Sigmoid colon (tissue), 7 donors: ENCODE results near the gene WDR48. TPM values are rescaled to one million over a fixed set of nuclear protein-coding genes. Genes with fewer than 3 reads are reported as not detected.

ENCODE experiments used
- DNase-seq: peaks from one replicate; pipeline ENCODE4 v3.0.0-alpha.2; 2019
- H3K27ac ChIP-seq, 4 donors: fragments of 200-600 bp; sonication (generic); one replicate each; pipeline ENCODE4 v1.5.1; 2016 to 2019; ENCODE audit warnings: mild to moderate bottlenecking in 1 of 4
- H3K27me3 ChIP-seq, 3 donors: fragments of 200-600 bp; sonication (generic); one replicate each; pipeline ENCODE4 v1.5.1; 2019; ENCODE audit warnings: mild to moderate bottlenecking in 1 of 3
- H3K36me3 ChIP-seq, 4 donors: fragments of 200-600 bp; sonication (generic); one replicate each; pipeline ENCODE4 v1.5.1; 2016 to 2019
- H3K4me1 ChIP-seq, 4 donors: fragments of 200-600 bp; sonication (generic); one replicate each; pipeline ENCODE4 v1.5.1; 2017 to 2019
- H3K4me3 ChIP-seq, 4 donors: fragments of 200-600 bp; sonication (generic); one replicate each; pipeline ENCODE4 v1.5.1; 2017 to 2019; ENCODE audit warnings: mild to moderate bottlenecking in 2 of 4, moderate library complexity in 1 of 4
- H3K9me3 ChIP-seq, 4 donors: fragments of 200-600 bp in 3 of 4; sonication (generic) in 3 of 4; one replicate each; pipeline versions ENCODE4 v1.5.1 to v1.6.1; 2013 to 2019
- CTCF ChIP-seq, 4 experiments: fragments of 450-650 bp in 3 of 4; fragments of 200-600 bp in 1 of 4; IDR thresholded peaks; one replicate each; pipeline ENCODE4 v1.5.1; 2016 to 2019; ENCODE audit warnings: antibody characterized with exemption in 4 of 4, mild to moderate bottlenecking in 3 of 4, moderate library complexity in 2 of 4
- EP300 ChIP-seq, 4 donors: sonication (generic); formaldehyde crosslinking; IDR thresholded peaks; one replicate each; pipeline ENCODE4 v1.6.1; 2017; ENCODE audit warnings: antibody characterized with exemption in 4 of 4
- POLR2A ChIP-seq, 2 donors: fragments of 450-650 bp; IDR thresholded peaks; one replicate each; pipeline ENCODE4 v1.6.1; 2016; ENCODE audit warnings: antibody characterized with exemption in 2 of 2, mild to moderate bottlenecking in 2 of 2, moderate library complexity in 2 of 2
- POLR2AphosphoS5 ChIP-seq, 4 donors: sonication (generic); formaldehyde crosslinking; IDR thresholded peaks; one replicate each; pipeline ENCODE4 v1.6.1; 2017; ENCODE audit warnings: antibody characterized with exemption in 4 of 4
- WGBS, 2 donors: extraction: QIAGEN DNeasy Blood & Tissue Kit; methylation state at CpG; one replicate each; pipeline ENCODE4 v1.1.7; 2013; 5-methylcytosine and 5-hydroxymethylcytosine counted together
- intact Hi-C: fragments of 100-400 bp; cut with DNase I; formaldehyde crosslinking; loops from one replicate; pipeline ENCODE4 v1.15.1; 2023
- polyA plus RNA-seq, 3 donors: library from polyadenylated mRNA; stranded (reverse); fragments of 200-250 nt; gene quantifications; one replicate each; pipeline ENCODE4 v1.2.3, GENCODE V29; 2013
- total RNA-seq, 4 donors: library from RNA; depleted of rRNA; stranded (reverse); fragments of >200 nt; gene quantifications; one replicate each; pipeline ENCODE4 v1.1.0, GENCODE V29; 2016
- donor health status: healthy with polysubstance abuse.
- donor health status: Bipolar disorder and iron deficiency.
- donor health status: healthy.

WDR48 gene
- total and polyA plus RNA-seq, 7 donors = 15.3 to 50.2 (median 37.4) TPM

- Histone ChIP-seq H3K9me3 (no peaks in the 10 kb centered on the region), H3K27ac (no peak overlapping the region), H3K27me3 (no peaks in the 10 kb centered on the region), H3K4me1 (peaks cover 0 to 26% (median 17%) of the 10 kb centered on the region in 4 donors), H3K36me3 (peaks cover 5 to 71% (median 37%) of the 10 kb centered on the region in 4 donors), H3K4me3 (no peak overlapping the region)
- no peak for DNase-seq
- intact Hi-C loops = loop anchor here (2.0 kb wide), 1 partner anchor 191 kb away; no protein-coding TSS in a partner anchor
- TF ChIP-seq CTCF (IDR thresholded peaks at IDR 0.05) (no peak), POLR2A (IDR thresholded peaks at IDR 0.05) (no peak), POLR2AphosphoS5 (IDR thresholded peaks at IDR 0.05) (no peak), EP300 (IDR thresholded peaks at IDR 0.05) (no peak)
- 95 to 96% methylated on average over 2 of the region's 2 CpGs for WGBS, 2 donors
Measured at GRCh38 chr3:39099738-39100499, 48.1 kb downstream of the WDR48 start.

- no peak overlapping the region for H3K4me3 ChIP-seq
- intact Hi-C loops = loop anchor here (2.0 kb wide), 1 partner anchor 190 kb away; no protein-coding TSS in a partner anchor
- WGBS, 2 donors = 91 to 93% methylated on average over 9 of the region's 9 CpGs
- TF ChIP-seq CTCF (IDR thresholded peaks at IDR 0.05) (no peak), POLR2A (IDR thresholded peaks at IDR 0.05) (no peak), POLR2AphosphoS5 (IDR thresholded peaks at IDR 0.05) (no peak), EP300 (IDR thresholded peaks at IDR 0.05) (no peak)
- H3K27ac ChIP-seq = no peak overlapping the region
- no peak for DNase-seq
- no peaks in the 10 kb centered on the region for H3K27me3 ChIP-seq
- H3K9me3 ChIP-seq = no peaks in the 10 kb centered on the region
- H3K4me1 ChIP-seq = peaks cover 0 to 32% (median 23%) of the 10 kb centered on the region in 4 donors
- H3K36me3 ChIP-seq = peaks cover 5 to 65% (median 32%) of the 10 kb centered on the region in 4 donors
Measured at GRCh38 chr3:39100500-39100886, 48.7 kb downstream of the WDR48 start.

GRCh38 chr3:39101022-39101689 is 49.3 kb downstream of the WDR48 start:
- no peaks in the 10 kb centered on the region for H3K9me3 ChIP-seq
- H3K36me3 ChIP-seq = peaks cover 5 to 58% (median 30%) of the 10 kb centered on the region in 4 donors
- peaks cover 0 to 39% (median 29%) of the 10 kb centered on the region in 4 donors for H3K4me1 ChIP-seq
- WGBS, 2 donors = 81 to 85% methylated on average over 5 of the region's 5 CpGs
- H3K4me3 ChIP-seq = no peak overlapping the region
- H3K27me3 ChIP-seq = no peaks in the 10 kb centered on the region
- H3K27ac ChIP-seq = no peak overlapping the region
- intact Hi-C loops = loop anchor here (2.0 kb wide), 1 partner anchor 190 kb away; no protein-coding TSS in a partner anchor
- TF ChIP-seq POLR2AphosphoS5 (IDR thresholded peaks at IDR 0.05) = no peak
- peak in 3 of 4 experiments; percentile 18 to 58 (median 35) for TF ChIP-seq CTCF (IDR thresholded peaks at IDR 0.05)
- DNase-seq = no peak

GRCh38 chr3:39102504-39103323 is 50.9 kb downstream of the WDR48 start:
- WGBS, 2 donors = 90 to 93% methylated on average over 8 of the region's 8 CpGs
- no peak for DNase-seq
- no peak for TF ChIP-seq EP300 (IDR thresholded peaks at IDR 0.05)
- no peak for TF ChIP-seq POLR2AphosphoS5 (IDR thresholded peaks at IDR 0.05)
- no peak for TF ChIP-seq CTCF (IDR thresholded peaks at IDR 0.05)
- no peak for TF ChIP-seq POLR2A (IDR thresholded peaks at IDR 0.05)
- Histone ChIP-seq H3K27ac (no peak overlapping the region), H3K4me3 (no peak overlapping the region), H3K27me3 (no peaks in the 10 kb centered on the region), H3K4me1 (peaks cover 0 to 46% (median 34%) of the 10 kb centered on the region in 4 donors), H3K9me3 (no peaks in the 10 kb centered on the region), H3K36me3 (peaks cover 5 to 43% (median 23%) of the 10 kb centered on the region in 4 donors)
- intact Hi-C loops = no loop called here
